NCI-H2227 treated with DMSO at 0.1 percent for 48 hours (cell line): Measurements from ENCODE around the gene LRRC8D.
A peak's percentile ranks its signal among the peaks of the same experiment; 100 is the strongest.
"Not testable (repeated sequence)": the region's sequence is repeated elsewhere in the genome, so short reads cannot be mapped to it uniquely, and the experiment has no call there.

Experiments
- DNase-seq: peaks from one replicate; lab custom pipeline; 2025; lab: John Stamatoyannopoulos, UW

Gene LRRC8D

DNA sequence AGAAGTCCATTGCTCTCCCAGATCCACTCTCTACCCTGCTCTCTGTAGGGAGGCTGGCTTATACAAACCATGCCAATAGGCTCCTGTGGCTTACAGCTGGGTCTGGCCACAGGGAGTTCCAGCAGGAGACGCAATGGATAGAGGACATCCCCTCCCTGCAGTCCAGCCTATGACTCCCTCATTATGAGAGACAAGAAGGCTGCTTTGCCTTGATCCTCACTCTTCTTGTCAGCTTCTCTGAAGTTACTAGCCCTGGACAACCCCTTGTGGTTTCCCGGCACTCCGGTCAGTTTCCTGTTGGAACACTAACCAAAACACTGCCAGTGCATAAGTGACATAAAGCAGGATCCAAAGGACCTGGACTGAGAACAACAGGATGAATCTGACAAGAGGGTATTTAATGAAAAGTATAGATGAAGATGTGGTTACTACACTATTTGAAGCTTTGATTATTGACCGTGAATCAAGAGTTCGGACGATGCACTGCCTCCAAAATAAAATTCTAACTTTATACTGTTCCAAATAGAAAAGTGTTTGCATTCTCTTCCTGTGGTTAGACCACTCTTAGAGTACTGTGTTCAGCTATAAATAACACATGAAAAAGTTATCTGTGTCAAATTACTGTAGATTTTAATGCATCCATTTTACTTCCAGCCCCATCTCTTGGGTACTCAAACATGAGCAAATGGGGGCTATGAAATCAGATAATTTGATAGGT lies 141.4 kb downstream of the LRRC8D start:
- no peak for DNase-seq

DNA sequence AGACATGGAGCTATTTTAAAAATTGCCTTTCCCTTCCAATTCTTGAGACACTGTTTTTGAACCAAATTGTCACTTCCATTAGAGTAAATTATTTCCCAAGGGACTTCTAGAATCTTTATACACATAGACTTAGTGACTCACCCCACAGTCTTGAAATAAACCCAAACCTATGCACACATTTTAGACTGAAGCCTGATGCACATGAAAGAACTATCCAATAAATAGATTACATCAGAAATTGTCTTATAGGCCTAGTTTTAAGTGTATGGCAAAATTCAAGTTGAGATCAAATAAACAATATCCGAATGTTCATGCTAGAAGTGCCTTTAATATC lies 141.9 kb downstream of the LRRC8D start:
- DNase-seq = no peak

DNA sequence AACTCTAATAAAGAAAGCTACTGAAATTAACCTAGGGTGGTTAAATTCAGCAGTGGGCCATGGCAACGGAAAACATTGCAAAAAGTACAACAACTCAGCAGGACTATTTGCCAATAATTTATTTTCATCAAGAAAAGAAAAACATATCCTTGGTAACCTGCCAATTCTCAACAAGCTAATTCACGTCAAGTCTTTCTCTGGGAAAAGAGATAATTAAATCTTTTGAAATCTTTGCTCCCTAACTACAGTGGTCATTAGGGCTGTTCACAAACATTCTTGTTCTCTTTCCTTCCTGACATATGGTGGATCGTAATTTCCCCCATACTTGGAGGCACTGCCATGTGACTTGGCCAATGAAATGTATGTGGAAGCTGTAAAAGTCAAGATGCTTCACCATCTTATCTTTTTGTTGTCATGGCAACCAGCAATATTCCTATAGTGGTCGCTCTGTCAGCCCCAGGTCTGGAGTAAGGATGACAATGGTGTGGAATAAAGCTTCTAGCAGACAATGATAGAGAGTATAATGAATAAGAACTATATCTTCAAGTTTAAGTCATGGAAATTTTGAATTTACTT lies 144.4 kb downstream of the LRRC8D start:
- peak; percentile 90 for DNase-seq

DNA sequence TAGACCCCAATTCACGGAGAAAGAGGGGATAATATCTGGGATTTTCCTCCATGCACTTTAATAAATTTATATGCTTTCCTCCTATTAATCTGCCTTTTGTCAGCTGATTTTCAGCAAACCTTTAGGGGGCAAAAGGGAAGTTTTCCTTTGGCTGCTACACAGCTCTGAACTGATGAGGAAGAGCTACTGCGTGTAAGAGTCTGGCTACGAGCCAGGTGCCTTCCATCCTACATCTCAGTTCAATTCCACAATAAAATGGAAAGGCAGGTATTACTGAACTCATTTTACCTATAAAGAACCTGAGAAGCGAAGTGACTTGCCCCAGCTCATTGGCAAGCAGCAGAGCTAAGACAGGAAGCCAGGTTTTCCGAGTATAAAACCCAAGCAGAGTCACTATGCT lies 145.8 kb downstream of the LRRC8D start:
- DNase-seq = peak; percentile 13

DNA sequence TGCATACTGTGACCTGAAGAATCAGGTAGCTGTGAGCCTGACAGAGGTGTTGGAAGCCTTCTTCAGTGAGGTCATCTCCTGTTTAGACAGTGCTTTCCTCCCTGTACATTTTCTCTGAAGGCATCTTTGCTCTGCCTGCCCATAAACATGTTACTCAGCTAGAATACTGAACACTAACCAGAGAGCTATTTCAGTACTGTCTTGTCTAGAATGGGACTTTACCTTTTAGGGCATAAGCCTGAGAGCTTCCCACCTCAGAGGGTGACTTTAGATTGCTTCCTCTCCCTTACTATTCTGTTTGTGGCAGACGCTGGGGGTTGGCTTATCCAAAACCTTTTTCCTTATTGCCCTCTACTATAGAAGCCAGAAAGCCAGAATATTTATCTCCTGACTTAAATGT lies 150.8 kb downstream of the LRRC8D start:
- no peak for DNase-seq

DNA sequence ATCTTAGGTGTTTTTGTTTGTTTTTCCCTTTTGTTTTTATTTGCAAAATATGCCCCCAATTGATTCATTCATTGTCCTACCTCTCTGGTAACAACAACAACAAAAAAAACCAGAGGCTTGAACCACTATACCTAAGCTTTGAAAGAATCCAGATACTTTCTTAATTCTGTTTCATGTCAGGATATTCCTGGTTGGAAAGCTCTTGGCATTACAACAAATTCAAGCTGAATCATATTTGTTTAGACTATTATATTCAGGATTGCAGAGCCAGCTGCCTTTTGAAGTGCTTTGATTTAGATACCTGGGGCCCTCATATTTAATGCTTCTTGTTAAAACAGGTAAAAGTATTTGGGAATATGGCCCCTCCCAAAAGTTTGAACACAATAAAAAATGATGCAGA lies 151.2 kb downstream of the LRRC8D start:
- no peak for DNase-seq

DNA sequence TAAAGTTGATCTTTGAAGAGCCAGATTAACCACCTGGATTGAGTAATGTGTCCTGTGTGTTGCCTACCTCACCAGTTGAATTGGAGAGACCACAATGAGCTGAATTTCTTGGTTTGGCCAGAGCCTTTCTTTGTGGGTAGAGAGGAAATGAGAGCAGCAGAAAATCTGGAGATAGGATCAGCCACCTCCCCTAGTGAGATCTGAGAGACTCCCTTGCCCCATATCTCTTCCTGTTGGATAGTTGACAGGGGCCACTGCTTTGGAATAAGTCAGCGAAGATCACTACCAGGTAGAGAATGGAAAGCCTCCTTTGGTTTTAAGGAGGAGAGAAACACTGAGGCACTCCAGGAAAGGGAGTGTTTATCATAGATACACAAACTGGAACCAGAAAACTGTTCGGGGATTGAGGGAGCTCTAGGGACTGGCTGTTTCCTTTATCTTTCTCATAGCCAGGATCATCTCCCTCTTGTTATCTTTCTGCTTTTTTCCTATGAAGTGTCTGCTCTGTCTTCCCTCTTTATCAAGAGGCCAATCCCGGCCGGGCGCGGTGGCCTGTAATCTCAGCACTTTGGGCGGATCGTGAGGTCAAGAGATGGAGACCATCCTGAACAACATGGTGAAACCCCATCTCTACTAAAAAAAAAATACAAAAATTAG lies 152.8 kb downstream of the LRRC8D start:
- DNase-seq = no peak

DNA sequence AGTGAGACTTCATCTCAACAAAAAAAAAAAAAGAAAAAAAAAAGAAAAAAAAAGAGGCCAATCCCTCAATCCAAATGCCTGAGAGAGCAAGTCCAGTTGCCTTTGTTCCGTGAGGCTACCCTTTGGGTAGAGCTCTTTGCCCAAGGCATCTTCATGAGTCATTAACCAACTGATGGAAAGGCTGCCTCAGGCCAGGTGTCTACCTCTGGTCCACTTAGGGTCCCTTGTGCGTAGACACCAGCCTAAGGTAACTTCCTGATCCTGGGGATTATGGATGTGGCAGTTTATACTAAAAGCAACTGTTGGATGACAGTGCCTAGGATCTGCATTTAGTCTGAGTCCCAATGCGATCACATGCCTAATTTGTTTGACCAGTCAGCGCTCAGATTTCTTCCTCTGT lies 153.4 kb downstream of the LRRC8D start:
- no peak for DNase-seq

DNA sequence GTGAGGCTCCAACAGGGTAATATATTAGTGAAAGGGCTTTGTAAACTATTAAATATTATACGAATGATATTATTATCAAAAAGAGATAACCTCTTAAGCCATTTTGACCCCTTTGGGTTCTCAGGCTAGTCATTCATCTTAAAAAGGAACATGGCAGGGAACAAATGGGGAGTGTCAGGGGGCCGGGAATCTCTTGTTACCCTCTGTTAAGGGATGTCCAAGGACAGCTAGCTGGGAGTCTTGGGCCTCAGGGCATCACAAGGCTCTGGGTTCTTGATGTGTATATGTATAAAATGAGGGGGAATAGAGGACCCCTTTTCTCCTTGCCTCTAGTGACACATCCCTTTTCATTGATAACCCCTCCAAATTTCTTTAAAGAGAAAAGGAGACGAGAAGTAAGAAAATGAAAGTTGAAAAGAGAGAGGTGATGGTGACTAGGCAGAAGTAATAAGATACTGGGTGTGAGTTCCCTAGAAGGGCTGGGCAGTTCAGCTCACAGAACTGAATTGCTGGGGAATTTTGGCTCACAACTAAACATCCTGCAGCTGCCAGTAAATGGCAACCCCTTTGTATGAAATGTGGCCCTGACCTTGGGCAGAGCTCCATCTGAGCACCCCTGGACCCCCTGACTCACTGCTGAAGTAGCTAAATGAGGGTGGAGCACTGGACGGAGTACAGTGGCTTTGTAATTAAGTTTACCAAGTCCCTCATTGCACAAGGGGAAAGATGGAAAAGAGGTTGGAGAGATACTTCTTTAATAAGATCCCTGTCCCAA lies 154.1 kb downstream of the LRRC8D start:
- DNase-seq = no peak

DNA sequence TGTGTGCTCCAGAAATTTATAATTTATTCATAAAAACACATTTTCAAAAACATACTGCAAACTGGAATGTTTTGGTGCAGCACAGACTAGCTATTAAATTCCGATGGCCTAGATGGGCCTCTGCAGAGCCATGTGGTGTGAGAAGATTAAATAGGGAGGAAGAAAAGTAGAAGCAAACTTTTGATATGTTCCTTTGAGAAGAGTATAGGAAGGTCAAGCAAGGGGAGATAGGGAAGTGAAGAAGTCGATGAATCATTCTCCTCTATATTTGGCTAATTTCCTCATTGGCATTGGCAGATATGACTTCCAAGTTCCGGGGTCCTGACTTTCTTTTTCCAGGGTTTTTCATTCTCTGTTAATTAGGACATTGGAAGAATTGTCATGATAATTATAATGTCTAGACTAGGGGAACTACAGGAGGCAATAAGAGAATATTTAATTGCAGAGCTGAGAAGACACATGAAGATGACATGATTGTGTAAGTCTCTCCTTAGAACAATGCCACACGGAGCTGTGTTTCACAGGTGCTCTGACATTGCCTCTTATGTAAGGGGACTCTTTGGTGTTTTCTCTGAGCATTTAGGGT lies 154.8 kb downstream of the LRRC8D start:
- no peak for DNase-seq

DNA sequence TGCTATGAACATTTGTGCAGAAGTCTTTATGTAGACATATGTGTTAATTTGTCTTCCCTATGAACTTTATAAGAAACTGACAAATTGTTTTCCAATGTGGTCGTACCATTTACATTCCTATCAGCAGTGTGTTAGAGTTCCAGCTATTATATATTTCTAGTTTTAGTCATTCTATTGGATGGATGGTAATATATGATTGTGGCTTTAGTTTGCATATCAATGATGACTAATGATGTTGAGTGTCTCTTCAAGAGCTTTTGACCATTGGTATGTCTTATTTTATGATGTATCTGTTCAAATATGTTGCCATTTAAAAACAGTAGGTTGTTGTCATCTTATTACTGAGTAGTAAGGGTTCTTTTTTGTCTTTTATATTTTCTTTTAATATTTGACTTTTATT lies 157.9 kb downstream of the LRRC8D start:
- no peak for DNase-seq

DNA sequence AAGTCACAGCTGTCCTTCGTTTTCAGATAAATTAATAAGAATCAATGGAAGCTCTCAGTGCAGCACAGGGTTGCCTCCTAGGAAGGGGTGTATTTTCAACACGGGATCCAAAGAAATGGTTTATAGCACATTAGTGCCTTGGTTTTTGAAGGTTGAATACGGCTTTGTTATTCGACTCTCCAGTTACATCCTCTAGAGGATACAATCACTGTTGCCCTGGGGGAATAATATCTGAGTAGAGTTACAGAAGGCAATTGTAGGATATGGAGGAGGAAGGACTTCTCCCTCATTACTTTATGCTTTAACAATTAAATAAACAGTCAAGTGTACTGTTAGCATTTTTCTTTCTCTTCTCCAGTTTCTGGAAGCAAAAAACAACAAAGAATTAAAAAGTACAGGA lies 159.8 kb downstream of the LRRC8D start:
- DNase-seq = no peak

DNA sequence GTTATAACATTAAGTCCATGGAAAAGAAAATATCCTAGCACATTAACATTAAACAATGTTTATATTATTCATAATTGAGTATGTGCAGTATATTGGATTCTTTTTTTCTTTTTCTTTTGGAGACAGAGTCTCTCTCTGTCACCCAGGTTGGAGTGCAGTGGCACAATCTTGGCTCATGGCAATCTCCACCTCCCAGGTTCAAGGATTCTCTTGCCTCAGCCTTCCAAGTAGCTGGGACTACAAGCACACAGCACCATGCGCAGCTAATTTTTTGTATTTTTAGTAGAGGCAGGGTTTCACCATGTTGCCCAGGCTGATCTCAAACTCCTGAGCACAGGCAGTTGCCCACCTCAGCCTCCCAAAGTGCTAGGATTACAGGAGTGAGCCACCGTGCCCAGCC lies 162.0 kb downstream of the LRRC8D start:
- DNase-seq = not testable (repeated sequence)

DNA sequence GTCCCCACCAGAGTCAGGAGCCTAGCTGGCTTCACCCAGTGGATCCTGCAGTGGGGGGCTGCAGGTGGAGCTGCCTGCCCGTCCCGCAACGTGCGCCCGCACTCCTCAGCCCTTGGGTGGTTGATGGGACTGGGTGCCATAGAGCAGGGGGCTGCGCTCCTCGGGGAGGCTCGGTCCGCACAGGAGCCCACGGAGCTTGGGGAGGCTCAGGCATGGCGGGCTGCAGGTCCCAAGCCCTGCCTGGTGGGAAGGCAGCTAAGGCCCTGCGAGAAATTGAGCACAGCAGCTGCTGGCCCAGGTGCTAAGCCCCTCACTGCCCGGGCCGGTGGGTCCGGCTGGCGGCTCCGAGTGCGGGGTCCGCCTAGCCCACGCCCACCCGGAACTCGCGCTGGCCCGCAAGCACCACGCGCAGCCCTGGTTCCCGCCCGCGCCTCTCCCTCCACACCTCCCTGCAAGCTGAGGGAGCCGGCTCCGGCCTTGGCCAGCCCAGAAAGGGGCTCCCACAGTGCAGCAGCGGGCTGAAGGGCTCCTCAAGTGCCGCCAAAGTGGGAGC lies 163.8 kb downstream of the LRRC8D start:
- DNase-seq = not testable (repeated sequence)

DNA sequence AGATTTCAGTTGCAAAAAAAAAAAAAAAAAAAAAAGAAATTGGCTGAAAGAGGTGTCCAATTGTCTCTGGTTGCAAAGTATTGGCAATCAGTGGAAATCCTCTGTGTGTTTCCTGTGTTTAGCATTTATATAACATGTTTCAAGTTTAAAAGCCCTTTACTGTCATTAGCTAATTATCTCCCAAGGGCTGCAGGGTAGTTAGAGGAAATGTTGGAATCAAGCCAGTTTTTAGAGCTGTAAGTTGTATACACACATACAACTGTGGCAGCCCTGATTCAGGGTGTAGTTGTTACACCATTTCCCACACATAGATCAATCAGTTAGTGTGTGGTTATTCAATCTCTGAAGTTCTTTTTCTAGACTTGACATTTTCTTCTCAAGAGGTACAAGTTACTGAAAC lies 165.2 kb downstream of the LRRC8D start:
- peak; percentile 22 for DNase-seq
